HL-60 (cell line): Measurements from ENCODE around the gene IQCH.

Experiments used
- CTCF ChIP-seq: IDR thresholded peaks from one replicate; pipeline ENCODE4 v1.5.1; 2011; ENCODE audit warnings: low read length, control low read depth, inconsistent platforms; ENCODE audit not compliant: insufficient read depth
- POLR2AphosphoS5 ChIP-seq: IDR thresholded peaks from 2 replicates; pipeline ENCODE4 v1.6.1; 2012; ENCODE audit warnings: low read depth
- TF ChIP-seq, protein P1 (sequence below): IDR thresholded peaks from 2 replicates; pipeline ENCODE4 v1.6.1; 2012; ENCODE audit warnings: low read depth; ENCODE audit not compliant: insufficient replicate concordance

DNA sequence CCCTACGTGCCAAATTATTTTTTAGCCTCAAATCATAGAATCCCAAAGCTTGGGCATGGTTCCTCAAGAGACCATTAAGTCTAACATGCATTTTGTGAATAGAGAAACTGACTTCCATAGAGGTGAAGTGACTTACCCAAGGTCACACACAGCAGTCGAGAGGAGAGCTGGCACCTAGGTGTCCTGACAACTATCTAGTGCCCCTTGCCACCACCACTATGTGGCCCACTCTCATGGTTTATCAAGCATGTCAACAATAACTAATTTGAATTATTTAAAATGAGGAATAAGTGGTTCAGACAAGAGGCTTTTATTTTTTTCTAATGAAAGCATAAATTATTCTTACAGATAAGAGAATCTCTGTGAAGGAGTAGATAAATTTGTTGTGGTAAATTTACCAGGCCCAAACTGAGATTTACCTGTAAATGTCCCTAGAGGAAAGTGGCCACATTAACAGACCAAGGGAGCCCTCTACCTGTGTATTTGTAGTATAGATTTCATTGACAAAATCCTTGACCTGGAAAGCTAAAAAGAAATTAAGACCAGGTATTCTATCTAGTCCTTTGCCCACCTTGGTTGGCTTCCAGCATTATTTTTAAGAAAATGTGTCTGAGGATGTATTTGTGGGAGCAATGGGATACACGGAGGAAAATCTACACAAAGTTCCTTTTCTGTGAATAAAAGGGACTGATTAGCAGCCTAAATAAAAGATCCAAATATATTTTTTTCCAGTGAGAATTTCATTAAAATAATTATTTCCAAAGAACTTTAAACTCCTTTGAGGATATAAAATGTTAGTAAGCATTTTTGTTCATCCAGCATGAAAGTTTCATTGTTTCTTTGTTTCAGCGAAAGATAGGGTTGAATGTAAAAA is 49.1 kb downstream of the IQCH start:
- no peak for TF ChIP-seq CTCF
- no peak for TF ChIP-seq POLR2AphosphoS5
- TF ChIP-seq, protein P1, sequence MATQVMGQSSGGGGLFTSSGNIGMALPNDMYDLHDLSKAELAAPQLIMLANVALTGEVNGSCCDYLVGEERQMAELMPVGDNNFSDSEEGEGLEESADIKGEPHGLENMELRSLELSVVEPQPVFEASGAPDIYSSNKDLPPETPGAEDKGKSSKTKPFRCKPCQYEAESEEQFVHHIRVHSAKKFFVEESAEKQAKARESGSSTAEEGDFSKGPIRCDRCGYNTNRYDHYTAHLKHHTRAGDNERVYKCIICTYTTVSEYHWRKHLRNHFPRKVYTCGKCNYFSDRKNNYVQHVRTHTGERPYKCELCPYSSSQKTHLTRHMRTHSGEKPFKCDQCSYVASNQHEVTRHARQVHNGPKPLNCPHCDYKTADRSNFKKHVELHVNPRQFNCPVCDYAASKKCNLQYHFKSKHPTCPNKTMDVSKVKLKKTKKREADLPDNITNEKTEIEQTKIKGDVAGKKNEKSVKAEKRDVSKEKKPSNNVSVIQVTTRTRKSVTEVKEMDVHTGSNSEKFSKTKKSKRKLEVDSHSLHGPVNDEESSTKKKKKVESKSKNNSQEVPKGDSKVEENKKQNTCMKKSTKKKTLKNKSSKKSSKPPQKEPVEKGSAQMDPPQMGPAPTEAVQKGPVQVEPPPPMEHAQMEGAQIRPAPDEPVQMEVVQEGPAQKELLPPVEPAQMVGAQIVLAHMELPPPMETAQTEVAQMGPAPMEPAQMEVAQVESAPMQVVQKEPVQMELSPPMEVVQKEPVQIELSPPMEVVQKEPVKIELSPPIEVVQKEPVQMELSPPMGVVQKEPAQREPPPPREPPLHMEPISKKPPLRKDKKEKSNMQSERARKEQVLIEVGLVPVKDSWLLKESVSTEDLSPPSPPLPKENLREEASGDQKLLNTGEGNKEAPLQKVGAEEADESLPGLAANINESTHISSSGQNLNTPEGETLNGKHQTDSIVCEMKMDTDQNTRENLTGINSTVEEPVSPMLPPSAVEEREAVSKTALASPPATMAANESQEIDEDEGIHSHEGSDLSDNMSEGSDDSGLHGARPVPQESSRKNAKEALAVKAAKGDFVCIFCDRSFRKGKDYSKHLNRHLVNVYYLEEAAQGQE, result no peak
